Mononuclear cell (primary cell): ENCODE results near the gene FAM184B. TPM values are rescaled to one million over a fixed set of nuclear protein-coding genes. Genes with fewer than 3 reads are reported as not detected.

ENCODE experiments used
- H3K27me3 ChIP-seq: 2 replicates; pipeline ENCODE4 v1.6.0; 2011; ENCODE audit warnings: low read length, control low read depth; ENCODE audit not compliant: insufficient read depth
- H3K4me1 ChIP-seq: 2 replicates; pipeline ENCODE4 v1.5.1; 2011; ENCODE audit warnings: mild to moderate bottlenecking, low read length, control low read depth; ENCODE audit not compliant: insufficient read depth
- H3K4me3 ChIP-seq: 2 replicates; pipeline ENCODE4 v1.5.1; 2011; ENCODE audit warnings: mild to moderate bottlenecking, low read length, moderate library complexity
- H3K9me3 ChIP-seq: 2 replicates; pipeline ENCODE4 v1.5.1; 2011; ENCODE audit warnings: low read depth, mild to moderate bottlenecking, control low read depth, low read length
- total RNA-seq: library from RNA; depleted of rRNA; stranded (reverse); fragments of >200 nt; gene quantifications from one replicate; pipeline ENCODE4 v1.2.3, GENCODE V29; 2012

Gene FAM184B
- under 0.01 TPM for total RNA-seq

GRCh38 chr4:17781300-17782287, at the start of gene FAM184B:
FAM184B (minus strand) TSS chr4:17781621; CDS start chr4:17781299, 322 bp downstream.
- no peak within 1 kb of the TSS for H3K4me3 ChIP-seq
- no peaks in the 10 kb centered on the region for H3K9me3 ChIP-seq
- H3K27me3 ChIP-seq: peaks cover 53% of the 10 kb centered on the region
- peaks cover 13% of the 10 kb centered on the region for H3K4me1 ChIP-seq

GRCh38 chr4:17823871-17824669, 42.6 kb upstream of the FAM184B start:
- Histone ChIP-seq H3K27me3 (no peaks in the 10 kb centered on the region), H3K9me3 (no peaks in the 10 kb centered on the region), H3K4me1 (no peaks in the 10 kb centered on the region), H3K4me3 (no peak overlapping the region)

- Histone ChIP-seq H3K9me3 (no peaks in the 10 kb centered on the region), H3K4me1 (peaks cover 13% of the 10 kb centered on the region), H3K4me3 (no peak overlapping the region), H3K27me3 (no peaks in the 10 kb centered on the region)
Measured at GRCh38 chr4:17817027-17817426, 35.6 kb upstream of the FAM184B start.

- no peaks in the 10 kb centered on the region for H3K9me3 ChIP-seq
- peaks cover 21% of the 10 kb centered on the region for H3K4me1 ChIP-seq
- H3K4me3 ChIP-seq: no peak overlapping the region
- no peaks in the 10 kb centered on the region for H3K27me3 ChIP-seq
Measured at GRCh38 chr4:17816142-17816541, 34.7 kb upstream of the FAM184B start.

GRCh38 chr4:17814140-17814539, 32.7 kb upstream of the FAM184B start:
- Histone ChIP-seq H3K27me3 (no peaks in the 10 kb centered on the region), H3K4me1 (peaks cover 32% of the 10 kb centered on the region), H3K9me3 (no peaks in the 10 kb centered on the region), H3K4me3 (no peak overlapping the region)

- Histone ChIP-seq H3K4me3 (no peak overlapping the region), H3K27me3 (no peaks in the 10 kb centered on the region), H3K4me1 (peaks cover 40% of the 10 kb centered on the region), H3K9me3 (no peaks in the 10 kb centered on the region)
Measured at GRCh38 chr4:17812801-17813200, 31.4 kb upstream of the FAM184B start.

GRCh38 chr4:17812125-17812524, 30.7 kb upstream of the FAM184B start:
- Histone ChIP-seq H3K27me3 (no peaks in the 10 kb centered on the region), H3K4me1 (peaks cover 47% of the 10 kb centered on the region), H3K9me3 (no peaks in the 10 kb centered on the region), H3K4me3 (no peak overlapping the region)

- H3K4me3 ChIP-seq: peak overlapping the region; percentile 91
- peaks cover 48% of the 10 kb centered on the region for H3K4me1 ChIP-seq
- no peaks in the 10 kb centered on the region for H3K27me3 ChIP-seq
- no peaks in the 10 kb centered on the region for H3K9me3 ChIP-seq
Measured at GRCh38 chr4:17811078-17811603, 29.7 kb upstream of the FAM184B start.

- no peaks in the 10 kb centered on the region for H3K27me3 ChIP-seq
- H3K4me1 ChIP-seq: peaks cover 48% of the 10 kb centered on the region
- no peaks in the 10 kb centered on the region for H3K9me3 ChIP-seq
- peak within 1 kb of the TSS; percentile 91 for H3K4me3 ChIP-seq
Measured at GRCh38 chr4:17810260-17811077, 29.0 kb upstream of the FAM184B start, which contains the start of the genes DCAF16 and NCAPG. DCAF16 (minus strand) TSS chr4:17810757; CDS start chr4:17804141, 6,616 bp downstream. NCAPG (plus strand) TSS chr4:17810979; CDS start chr4:17811078, 99 bp downstream.

GRCh38 chr4:17809667-17810066, 28.2 kb upstream of the FAM184B start:
- H3K4me1 ChIP-seq: peaks cover 48% of the 10 kb centered on the region
- H3K27me3 ChIP-seq: no peaks in the 10 kb centered on the region
- no peaks in the 10 kb centered on the region for H3K9me3 ChIP-seq
- H3K4me3 ChIP-seq: peak overlapping the region; percentile 91

GRCh38 chr4:17807446-17807845, 26.0 kb upstream of the FAM184B start:
- Histone ChIP-seq H3K9me3 (no peaks in the 10 kb centered on the region), H3K27me3 (no peaks in the 10 kb centered on the region), H3K4me3 (no peak overlapping the region), H3K4me1 (peaks cover 38% of the 10 kb centered on the region)

- Histone ChIP-seq H3K27me3 (no peaks in the 10 kb centered on the region), H3K9me3 (no peaks in the 10 kb centered on the region), H3K4me3 (no peak overlapping the region), H3K4me1 (peaks cover 26% of the 10 kb centered on the region)
Measured at GRCh38 chr4:17805580-17806155, 24.2 kb upstream of the FAM184B start.

GRCh38 chr4:17797808-17798207, 16.4 kb upstream of the FAM184B start:
- Histone ChIP-seq H3K4me1 (no peaks in the 10 kb centered on the region), H3K9me3 (no peaks in the 10 kb centered on the region), H3K27me3 (no peaks in the 10 kb centered on the region), H3K4me3 (no peak overlapping the region)

- H3K27me3 ChIP-seq: no peaks in the 10 kb centered on the region
- H3K4me1 ChIP-seq: no peaks in the 10 kb centered on the region
- H3K4me3 ChIP-seq: no peak overlapping the region
- H3K9me3 ChIP-seq: no peaks in the 10 kb centered on the region
Measured at GRCh38 chr4:17794730-17795129, 13.3 kb upstream of the FAM184B start.
